NCI-H1930 (cell line): Measurements from ENCODE around the gene DNPH1.

Experiments used
- DNase-seq, 2 experiments: peaks; one replicate each; lab custom pipeline; 2025; lab: John Stamatoyannopoulos, UW

Gene DNPH1

GRCh38 chr6:43181942-43182860 is 47.1 kb downstream of the DNPH1 start, which contains the start of gene CUL9:
TSS of gene CUL9 (plus strand) at chr6:43182196. CDS start at chr6:43184311, 2,115 bp downstream.
- peak; percentile 52 to 83 for DNase-seq

GRCh38 chr6:43181621-43181941 is 47.7 kb downstream of the DNPH1 start:
- DNase-seq: no peak

- no peak for DNase-seq
These were observed 48.3 kb downstream of the DNPH1 start for GRCh38 chr6:43180985-43181384.

- DNase-seq: no peak
These were observed 49.2 kb downstream of the DNPH1 start for GRCh38 chr6:43180058-43180457.

GRCh38 chr6:43178951-43179830 is 50.1 kb downstream of the DNPH1 start:
- DNase-seq: no peak

- no peak for DNase-seq
These were observed 51.1 kb downstream of the DNPH1 start for GRCh38 chr6:43178150-43178549.

- DNase-seq: no peak
These were observed 52.9 kb downstream of the DNPH1 start for GRCh38 chr6:43176423-43176786.

GRCh38 chr6:43175676-43176422 is 53.4 kb downstream of the DNPH1 start:
- DNase-seq: no peak
